HL-60 (cell line): ENCODE measurements around the gene RNF130.

Experiments used
- GABPA ChIP-seq: IDR thresholded peaks from 2 replicates; pipeline ENCODE4 v1.6.1; 2012; ENCODE audit warnings: low read depth
- POLR2AphosphoS5 ChIP-seq: IDR thresholded peaks from 2 replicates; pipeline ENCODE4 v1.6.1; 2012; ENCODE audit warnings: low read depth
- TF ChIP-seq, protein P1 (sequence below): IDR thresholded peaks from one replicate; pipeline ENCODE4 v1.5.1; 2011; ENCODE audit warnings: low read length, control low read depth, inconsistent platforms; ENCODE audit not compliant: insufficient read depth

DNA sequence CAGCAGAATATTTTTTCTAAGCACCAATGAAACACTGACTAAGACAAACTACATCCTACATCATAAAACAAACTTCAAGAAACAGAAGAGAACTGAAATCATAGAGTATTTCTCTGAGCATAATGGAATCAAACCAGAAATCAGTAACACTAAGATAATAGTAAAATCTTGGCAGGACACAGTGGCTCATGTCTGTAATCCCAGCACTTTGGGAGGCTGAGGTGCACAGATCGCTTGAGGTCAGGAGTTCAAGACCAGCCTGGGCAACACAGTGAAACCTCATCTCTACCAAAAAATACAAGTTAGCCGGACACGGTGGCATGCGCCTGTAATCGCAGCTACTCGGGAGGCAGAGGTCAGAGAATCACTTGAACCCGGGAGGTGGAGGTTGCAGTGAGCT is 63.1 kb downstream of the RNF130 start:
- TF ChIP-seq POLR2AphosphoS5 (no peak), GABPA (no peak)
- TF ChIP-seq, protein P1, sequence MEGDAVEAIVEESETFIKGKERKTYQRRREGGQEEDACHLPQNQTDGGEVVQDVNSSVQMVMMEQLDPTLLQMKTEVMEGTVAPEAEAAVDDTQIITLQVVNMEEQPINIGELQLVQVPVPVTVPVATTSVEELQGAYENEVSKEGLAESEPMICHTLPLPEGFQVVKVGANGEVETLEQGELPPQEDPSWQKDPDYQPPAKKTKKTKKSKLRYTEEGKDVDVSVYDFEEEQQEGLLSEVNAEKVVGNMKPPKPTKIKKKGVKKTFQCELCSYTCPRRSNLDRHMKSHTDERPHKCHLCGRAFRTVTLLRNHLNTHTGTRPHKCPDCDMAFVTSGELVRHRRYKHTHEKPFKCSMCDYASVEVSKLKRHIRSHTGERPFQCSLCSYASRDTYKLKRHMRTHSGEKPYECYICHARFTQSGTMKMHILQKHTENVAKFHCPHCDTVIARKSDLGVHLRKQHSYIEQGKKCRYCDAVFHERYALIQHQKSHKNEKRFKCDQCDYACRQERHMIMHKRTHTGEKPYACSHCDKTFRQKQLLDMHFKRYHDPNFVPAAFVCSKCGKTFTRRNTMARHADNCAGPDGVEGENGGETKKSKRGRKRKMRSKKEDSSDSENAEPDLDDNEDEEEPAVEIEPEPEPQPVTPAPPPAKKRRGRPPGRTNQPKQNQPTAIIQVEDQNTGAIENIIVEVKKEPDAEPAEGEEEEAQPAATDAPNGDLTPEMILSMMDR: no peak
